ENCODE data around the gene PHACTR1. TPM values are rescaled to one million over a fixed set of nuclear protein-coding genes. Genes with fewer than 3 reads are reported as not detected.

The PHACTR1 gene
- total and polyA plus RNA-seq, 9 of the 15 experiments (the other 6 are each of a cell fraction or from before 2014, with no cell fraction given): 11.5 to 32.6 (median 22.0) TPM

- Histone ChIP-seq H4K20me1 (replicated peaks; ENCODE audit: control insufficient read depth, insufficient read depth, low read length) (no peaks in the 10 kb centered on the region), H3K9me1 (ENCODE audit: control insufficient read depth, insufficient read depth, low read length) (no peaks in the 10 kb centered on the region), H3K9ac (ENCODE audit: insufficient read depth in 1 of 2, low read depth in 2 of 2, low read length in 2 of 2) (no peak overlapping the region), H3K79me2 (ENCODE audit: control insufficient read depth, insufficient read depth, low read length) (no peaks in the 10 kb centered on the region), H3K4me1 (replicated peaks in 1 of 2; ENCODE audit: control insufficient read depth in 2 of 2, insufficient read depth in 2 of 2, low read length in 2 of 2) (no peaks in the 10 kb centered on the region), H2AFZ (ENCODE audit: low read depth, low read length) (no peak overlapping the region), H3K9me3 (replicated peaks; ENCODE audit: control insufficient read depth, insufficient read depth, low read depth, low read length) (no peaks in the 10 kb centered on the region), H3K4me3 (no peak overlapping the region), H3K27ac (ENCODE audit: extremely low read depth, low read depth, low read length) (no peak overlapping the region), H3K4me2 (ENCODE audit: insufficient read depth, low read length) (no peak overlapping the region), H3K27me3 (ENCODE audit: control insufficient read depth in 2 of 2, insufficient read depth in 2 of 2, low read length in 2 of 2) (no peaks in the 10 kb centered on the region), H3K36me3 (ENCODE audit: control insufficient read depth, insufficient read depth, low read length) (no peaks in the 10 kb centered on the region)
- TF ChIP-seq RHOXF2B (CRISPR knock-in tag; conservative IDR thresholded peaks at IDR 0.05) (no peak), TBP (optimal IDR thresholded peaks at IDR 0.05; ENCODE audit: low read depth, low read length) (no peak), PPARD (CRISPR knock-in tag; IDR thresholded peaks at IDR 0.05) (no peak), PHTF2 (CRISPR knock-in tag; IDR thresholded peaks at IDR 0.05) (no peak), ZHX1 (conservative IDR thresholded peaks at IDR 0.05; ENCODE audit: low read length) (no peak), ESRRB (CRISPR knock-in tag; IDR thresholded peaks at IDR 0.05; ENCODE audit: borderline replicate concordance) (no peak), TRIM24 (IDR thresholded peaks at IDR 0.05) (no peak), ETV1 (tag; conservative IDR thresholded peaks at IDR 0.05; ENCODE audit: low read depth) (no peak), ELF1 (tag; IDR thresholded peaks at IDR 0.05) (no peak), ETS2 (tag; IDR thresholded peaks at IDR 0.05; ENCODE audit: borderline replicate concordance, poor library complexity, severe bottlenecking) (no peak)
- TF ChIP-seq, protein P1, sequence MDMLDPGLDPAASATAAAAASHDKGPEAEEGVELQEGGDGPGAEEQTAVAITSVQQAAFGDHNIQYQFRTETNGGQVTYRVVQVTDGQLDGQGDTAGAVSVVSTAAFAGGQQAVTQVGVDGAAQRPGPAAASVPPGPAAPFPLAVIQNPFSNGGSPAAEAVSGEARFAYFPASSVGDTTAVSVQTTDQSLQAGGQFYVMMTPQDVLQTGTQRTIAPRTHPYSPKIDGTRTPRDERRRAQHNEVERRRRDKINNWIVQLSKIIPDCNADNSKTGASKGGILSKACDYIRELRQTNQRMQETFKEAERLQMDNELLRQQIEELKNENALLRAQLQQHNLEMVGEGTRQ (CRISPR knock-in tag; IDR thresholded peaks at IDR 0.05): no peak
- TF ChIP-seq, protein P2, sequence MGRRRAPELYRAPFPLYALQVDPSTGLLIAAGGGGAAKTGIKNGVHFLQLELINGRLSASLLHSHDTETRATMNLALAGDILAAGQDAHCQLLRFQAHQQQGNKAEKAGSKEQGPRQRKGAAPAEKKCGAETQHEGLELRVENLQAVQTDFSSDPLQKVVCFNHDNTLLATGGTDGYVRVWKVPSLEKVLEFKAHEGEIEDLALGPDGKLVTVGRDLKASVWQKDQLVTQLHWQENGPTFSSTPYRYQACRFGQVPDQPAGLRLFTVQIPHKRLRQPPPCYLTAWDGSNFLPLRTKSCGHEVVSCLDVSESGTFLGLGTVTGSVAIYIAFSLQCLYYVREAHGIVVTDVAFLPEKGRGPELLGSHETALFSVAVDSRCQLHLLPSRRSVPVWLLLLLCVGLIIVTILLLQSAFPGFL (CRISPR knock-in tag; IDR thresholded peaks at IDR 0.05): no peak
- FAIRE-seq (no peak), DNase-seq (ENCODE audit: extremely low read depth in 1 of 4, low spot score in 3 of 4) (no peak), ATAC-seq (no peak)
- 0% methylated on average over 1 of the region's 1 CpG for WGBS (ENCODE audit: insufficient coverage, low coverage, missing lambda C conversion rate)
- no TSS peak for BruUV-seq (replicated peaks)
- POLR2A ChIA-PET: no interaction called here
- CTCF ChIA-PET (ENCODE audit: low intra/inter-chr PET ratio): no interaction called here
- in situ Hi-C loops (cut with MboI): no loop called here
- intact Hi-C loops (cut with micrococcal nuclease): no loop called here
Measured at GRCh38 chr6:13097454-13097853, 380.9 kb downstream of the PHACTR1 start.
